WTC11 (cell line): Measurements from ENCODE around the gene WNT11. TPM values are rescaled to one million over a fixed set of nuclear protein-coding genes. Genes with fewer than 3 reads are reported as not detected.

Source experiments
- ATAC-seq: fragments of 200-7000 bp; cut with Tn5 transposase; 2 replicates; pipeline ENCODE4 v1.10.0; 2021; ENCODE audit warnings: mild to moderate bottlenecking, moderate library complexity
- CTCF ChIA-PET: fragments of 300-600 bp; sonication (Branson Sonifier 250); formaldehyde crosslinking; loops from one replicate; lab custom pipeline; 2021; ENCODE audit warnings: antibody characterized with exemption; lab: Charles Lee
- POLR2A ChIA-PET: fragments of 350-600 bp; sonication (Branson Sonifier 250); formaldehyde crosslinking; loops from one replicate; lab custom pipeline; 2021; ENCODE audit warnings: antibody characterized with exemption; lab: Charles Lee
- DNase-seq: peaks from one replicate; pipeline ENCODE4 v3.0.0; 2021; ENCODE audit warnings: low spot score
- H3K27ac Mint-ChIP-seq: 2 replicates; pipeline ENCODE4 v1.8.0; 2021; ENCODE audit warnings: mixed read lengths
- H3K27me3 Mint-ChIP-seq: 2 replicates; pipeline ENCODE4 v1.8.0; 2021; ENCODE audit warnings: low read depth, mild to moderate bottlenecking, moderate library complexity, mixed read lengths
- H3K36me3 Mint-ChIP-seq: 2 replicates; pipeline ENCODE4 v1.8.0; 2021; ENCODE audit warnings: mixed read lengths
- H3K4me1 Mint-ChIP-seq: 2 replicates; pipeline ENCODE4 v1.8.0; 2022; ENCODE audit warnings: mixed read lengths
- H3K4me3 Mint-ChIP-seq: 2 replicates; pipeline ENCODE4 v1.8.0; 2021; ENCODE audit warnings: mild to moderate bottlenecking, moderate library complexity, mixed read lengths
- H3K9me3 Mint-ChIP-seq: 2 replicates; pipeline ENCODE4 v1.8.0; 2021; ENCODE audit warnings: mixed read lengths
- FOXJ3 ChIP-seq: sonication (generic); formaldehyde crosslinking; IDR thresholded peaks from 2 replicates; pipeline ENCODE4 v1.9.0; 2021; ENCODE audit warnings: missing genetic modification reagents, mild to moderate bottlenecking, borderline replicate concordance
- GABPB1 ChIP-seq: sonication (generic); formaldehyde crosslinking; IDR thresholded peaks from 2 replicates; pipeline ENCODE4 v1.8.1; 2023; ENCODE audit warnings: mild to moderate bottlenecking, missing genetic modification reagents
- NFYB ChIP-seq: sonication (generic); formaldehyde crosslinking; conservative IDR thresholded peaks from 2 replicates; pipeline ENCODE4 v1.8.0; 2022; ENCODE audit warnings: low read depth, missing genetic modification reagents
- NR1H2 ChIP-seq: sonication (generic); formaldehyde crosslinking; IDR thresholded peaks from 2 replicates; pipeline ENCODE4 v1.9.0; 2021; ENCODE audit warnings: mild to moderate bottlenecking, moderate library complexity, missing genetic modification reagents
- RELA ChIP-seq: sonication (generic); formaldehyde crosslinking; IDR thresholded peaks from 2 replicates; pipeline ENCODE4 v1.8.1; 2022; ENCODE audit warnings: missing genetic modification reagents, mild to moderate bottlenecking, borderline replicate concordance
- SOX15 ChIP-seq: fragments of 250-450 bp; sonication (Bioruptor Pico); IDR thresholded peaks from 2 replicates; pipeline ENCODE4 v1.9.0; 2021; ENCODE audit warnings: mild to moderate bottlenecking
- TEAD1 ChIP-seq: sonication (generic); formaldehyde crosslinking; IDR thresholded peaks from 2 replicates; pipeline ENCODE4 v1.8.0; 2022; ENCODE audit warnings: mild to moderate bottlenecking, missing genetic modification reagents
- TEAD4 ChIP-seq: sonication (generic); formaldehyde crosslinking; IDR thresholded peaks from 2 replicates; pipeline ENCODE4 v1.8.0; 2022; ENCODE audit warnings: mild to moderate bottlenecking, missing genetic modification reagents
- USF2 ChIP-seq: sonication (generic); formaldehyde crosslinking; IDR thresholded peaks from 2 replicates; pipeline ENCODE4 v1.8.1; 2023; ENCODE audit warnings: mild to moderate bottlenecking, missing genetic modification reagents, moderate library complexity
- ZMAT4 ChIP-seq: fragments of 250-450 bp; sonication (Bioruptor Pico); IDR thresholded peaks from 2 replicates; pipeline ENCODE4 v1.9.0; 2021; ENCODE audit warnings: mild to moderate bottlenecking
- ZNF263 ChIP-seq: sonication (generic); formaldehyde crosslinking; IDR thresholded peaks from 2 replicates; pipeline ENCODE4 v1.8.1; 2022; ENCODE audit warnings: low read depth, mild to moderate bottlenecking, moderate library complexity, missing genetic modification reagents
- total RNA-seq: library from RNA; stranded (reverse); gene quantifications from 3 replicates; pipeline ENCODE4 v1.2.3, GENCODE V29; 2021
- TF ChIP-seq, protein P1 (sequence below): sonication (generic); formaldehyde crosslinking; IDR thresholded peaks from 2 replicates; pipeline ENCODE4 v1.8.1; 2023; ENCODE audit warnings: mild to moderate bottlenecking, missing genetic modification reagents, borderline replicate concordance
- TF ChIP-seq, protein P2 (sequence below): sonication (generic); formaldehyde crosslinking; IDR thresholded peaks from 2 replicates; pipeline ENCODE4 v1.8.1; 2022; ENCODE audit warnings: missing genetic modification reagents, borderline replicate concordance
- TF ChIP-seq, protein P3 (sequence below): fragments of 250-450 bp; sonication (Bioruptor Pico); IDR thresholded peaks from 2 replicates; pipeline ENCODE4 v1.9.0; 2021; ENCODE audit warnings: moderate library complexity, mild to moderate bottlenecking, inconsistent platforms, borderline replicate concordance
- TF ChIP-seq, protein P4 (sequence below): fragments of 250-450 bp; sonication (Bioruptor Pico); IDR thresholded peaks from 2 replicates; pipeline ENCODE4 v1.9.0; 2021; ENCODE audit warnings: mild to moderate bottlenecking, borderline replicate concordance
- TF ChIP-seq, protein P5 (sequence below): sonication (generic); formaldehyde crosslinking; IDR thresholded peaks from 2 replicates; pipeline ENCODE4 v1.8.1; 2023; ENCODE audit warnings: mild to moderate bottlenecking, missing genetic modification reagents
- TF ChIP-seq, protein P6 (sequence below): sonication (generic); formaldehyde crosslinking; IDR thresholded peaks from 2 replicates; pipeline ENCODE4 v1.8.1; 2022; ENCODE audit warnings: low read depth, missing genetic modification reagents, borderline replicate concordance

The WNT11 gene
- total RNA-seq, 1 experiment from 2014 or later = 0.79 TPM

DNA sequence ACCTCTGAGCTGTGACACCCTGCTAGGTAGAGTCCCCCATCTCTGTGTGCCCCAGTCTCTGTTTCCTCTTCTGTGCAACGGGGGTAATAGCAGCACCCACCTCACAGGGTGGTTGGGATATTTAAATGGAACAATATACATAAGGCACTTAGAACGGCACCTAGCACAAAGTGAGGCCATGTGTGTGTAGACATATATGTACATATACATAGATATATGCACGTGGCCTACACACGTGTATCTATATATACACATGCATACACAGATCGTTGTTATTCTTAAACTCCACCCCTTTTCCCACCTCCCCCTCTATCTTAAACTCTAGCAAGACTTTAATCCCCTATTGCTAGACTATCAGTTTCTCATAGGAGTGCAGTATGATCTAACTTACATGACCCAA lies 2.4 kb downstream of the WNT11 start:
- POLR2A ChIA-PET = no interaction called here
- H3K27ac Mint-ChIP-seq = no peak overlapping the region
- ATAC-seq (no peak), DNase-seq (no peak)
- H3K9me3 Mint-ChIP-seq = no peaks in the 10 kb centered on the region
- H3K36me3 Mint-ChIP-seq = no peaks in the 10 kb centered on the region
- no peak overlapping the region for H3K4me3 Mint-ChIP-seq
- H3K27me3 Mint-ChIP-seq = peaks cover 74% of the 10 kb centered on the region
- peaks cover 10% of the 10 kb centered on the region for H3K4me1 Mint-ChIP-seq
- TF ChIP-seq FOXJ3 (CRISPR knock-in tag) (no peak), SOX15 (CRISPR knock-in tag) (no peak), USF2 (no peak), ZNF263 (CRISPR knock-in tag) (no peak), TEAD4 (CRISPR knock-in tag) (no peak)
- TF ChIP-seq, protein P1, sequence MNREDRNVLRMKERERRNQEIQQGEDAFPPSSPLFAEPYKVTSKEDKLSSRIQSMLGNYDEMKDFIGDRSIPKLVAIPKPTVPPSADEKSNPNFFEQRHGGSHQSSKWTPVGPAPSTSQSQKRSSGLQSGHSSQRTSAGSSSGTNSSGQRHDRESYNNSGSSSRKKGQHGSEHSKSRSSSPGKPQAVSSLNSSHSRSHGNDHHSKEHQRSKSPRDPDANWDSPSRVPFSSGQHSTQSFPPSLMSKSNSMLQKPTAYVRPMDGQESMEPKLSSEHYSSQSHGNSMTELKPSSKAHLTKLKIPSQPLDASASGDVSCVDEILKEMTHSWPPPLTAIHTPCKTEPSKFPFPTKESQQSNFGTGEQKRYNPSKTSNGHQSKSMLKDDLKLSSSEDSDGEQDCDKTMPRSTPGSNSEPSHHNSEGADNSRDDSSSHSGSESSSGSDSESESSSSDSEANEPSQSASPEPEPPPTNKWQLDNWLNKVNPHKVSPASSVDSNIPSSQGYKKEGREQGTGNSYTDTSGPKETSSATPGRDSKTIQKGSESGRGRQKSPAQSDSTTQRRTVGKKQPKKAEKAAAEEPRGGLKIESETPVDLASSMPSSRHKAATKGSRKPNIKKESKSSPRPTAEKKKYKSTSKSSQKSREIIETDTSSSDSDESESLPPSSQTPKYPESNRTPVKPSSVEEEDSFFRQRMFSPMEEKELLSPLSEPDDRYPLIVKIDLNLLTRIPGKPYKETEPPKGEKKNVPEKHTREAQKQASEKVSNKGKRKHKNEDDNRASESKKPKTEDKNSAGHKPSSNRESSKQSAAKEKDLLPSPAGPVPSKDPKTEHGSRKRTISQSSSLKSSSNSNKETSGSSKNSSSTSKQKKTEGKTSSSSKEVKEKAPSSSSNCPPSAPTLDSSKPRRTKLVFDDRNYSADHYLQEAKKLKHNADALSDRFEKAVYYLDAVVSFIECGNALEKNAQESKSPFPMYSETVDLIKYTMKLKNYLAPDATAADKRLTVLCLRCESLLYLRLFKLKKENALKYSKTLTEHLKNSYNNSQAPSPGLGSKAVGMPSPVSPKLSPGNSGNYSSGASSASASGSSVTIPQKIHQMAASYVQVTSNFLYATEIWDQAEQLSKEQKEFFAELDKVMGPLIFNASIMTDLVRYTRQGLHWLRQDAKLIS (CRISPR knock-in tag) = no peak
- TF ChIP-seq, protein P2, sequence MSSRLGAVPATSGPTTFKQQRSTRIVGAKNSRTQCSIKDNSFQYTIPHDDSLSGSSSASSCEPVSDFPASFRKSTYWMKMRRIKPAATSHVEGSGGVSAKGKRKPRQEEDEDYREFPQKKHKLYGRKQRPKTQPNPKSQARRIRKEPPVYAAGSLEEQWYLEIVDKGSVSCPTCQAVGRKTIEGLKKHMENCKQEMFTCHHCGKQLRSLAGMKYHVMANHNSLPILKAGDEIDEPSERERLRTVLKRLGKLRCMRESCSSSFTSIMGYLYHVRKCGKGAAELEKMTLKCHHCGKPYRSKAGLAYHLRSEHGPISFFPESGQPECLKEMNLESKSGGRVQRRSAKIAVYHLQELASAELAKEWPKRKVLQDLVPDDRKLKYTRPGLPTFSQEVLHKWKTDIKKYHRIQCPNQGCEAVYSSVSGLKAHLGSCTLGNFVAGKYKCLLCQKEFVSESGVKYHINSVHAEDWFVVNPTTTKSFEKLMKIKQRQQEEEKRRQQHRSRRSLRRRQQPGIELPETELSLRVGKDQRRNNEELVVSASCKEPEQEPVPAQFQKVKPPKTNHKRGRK (CRISPR knock-in tag) = no peak
- TF ChIP-seq, protein P3, sequence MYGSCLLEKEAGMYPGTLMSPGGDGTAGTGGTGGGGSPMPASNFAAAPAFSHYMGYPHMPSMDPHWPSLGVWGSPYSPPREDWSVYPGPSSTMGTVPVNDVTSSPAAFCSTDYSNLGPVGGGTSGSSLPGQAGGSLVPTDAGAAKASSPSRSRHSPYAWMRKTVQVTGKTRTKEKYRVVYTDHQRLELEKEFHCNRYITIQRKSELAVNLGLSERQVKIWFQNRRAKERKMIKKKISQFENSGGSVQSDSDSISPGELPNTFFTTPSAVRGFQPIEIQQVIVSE = no peak
- CTCF ChIA-PET = interaction anchor here (1.1 kb wide), 1 partner anchor 307 kb away, joined by 3 read pairs; no protein-coding TSS in a partner anchor

GRCh38 chr11:76203131-76203925 lies 3.0 kb downstream of the WNT11 start:
- ATAC-seq (no peak), DNase-seq (no peak)
- Mint-ChIP-seq H3K36me3 (no peaks in the 10 kb centered on the region), H3K9me3 (no peaks in the 10 kb centered on the region), H3K4me1 (peaks cover 10% of the 10 kb centered on the region), H3K27me3 (peaks cover 68% of the 10 kb centered on the region), H3K27ac (no peak overlapping the region), H3K4me3 (no peak overlapping the region)
- ChIA-PET CTCF (interaction anchor here (1.1 kb wide), 1 partner anchor 307 kb away, joined by 3 read pairs; no protein-coding TSS in a partner anchor), POLR2A (no interaction called here)
- TF ChIP-seq, protein P4, sequence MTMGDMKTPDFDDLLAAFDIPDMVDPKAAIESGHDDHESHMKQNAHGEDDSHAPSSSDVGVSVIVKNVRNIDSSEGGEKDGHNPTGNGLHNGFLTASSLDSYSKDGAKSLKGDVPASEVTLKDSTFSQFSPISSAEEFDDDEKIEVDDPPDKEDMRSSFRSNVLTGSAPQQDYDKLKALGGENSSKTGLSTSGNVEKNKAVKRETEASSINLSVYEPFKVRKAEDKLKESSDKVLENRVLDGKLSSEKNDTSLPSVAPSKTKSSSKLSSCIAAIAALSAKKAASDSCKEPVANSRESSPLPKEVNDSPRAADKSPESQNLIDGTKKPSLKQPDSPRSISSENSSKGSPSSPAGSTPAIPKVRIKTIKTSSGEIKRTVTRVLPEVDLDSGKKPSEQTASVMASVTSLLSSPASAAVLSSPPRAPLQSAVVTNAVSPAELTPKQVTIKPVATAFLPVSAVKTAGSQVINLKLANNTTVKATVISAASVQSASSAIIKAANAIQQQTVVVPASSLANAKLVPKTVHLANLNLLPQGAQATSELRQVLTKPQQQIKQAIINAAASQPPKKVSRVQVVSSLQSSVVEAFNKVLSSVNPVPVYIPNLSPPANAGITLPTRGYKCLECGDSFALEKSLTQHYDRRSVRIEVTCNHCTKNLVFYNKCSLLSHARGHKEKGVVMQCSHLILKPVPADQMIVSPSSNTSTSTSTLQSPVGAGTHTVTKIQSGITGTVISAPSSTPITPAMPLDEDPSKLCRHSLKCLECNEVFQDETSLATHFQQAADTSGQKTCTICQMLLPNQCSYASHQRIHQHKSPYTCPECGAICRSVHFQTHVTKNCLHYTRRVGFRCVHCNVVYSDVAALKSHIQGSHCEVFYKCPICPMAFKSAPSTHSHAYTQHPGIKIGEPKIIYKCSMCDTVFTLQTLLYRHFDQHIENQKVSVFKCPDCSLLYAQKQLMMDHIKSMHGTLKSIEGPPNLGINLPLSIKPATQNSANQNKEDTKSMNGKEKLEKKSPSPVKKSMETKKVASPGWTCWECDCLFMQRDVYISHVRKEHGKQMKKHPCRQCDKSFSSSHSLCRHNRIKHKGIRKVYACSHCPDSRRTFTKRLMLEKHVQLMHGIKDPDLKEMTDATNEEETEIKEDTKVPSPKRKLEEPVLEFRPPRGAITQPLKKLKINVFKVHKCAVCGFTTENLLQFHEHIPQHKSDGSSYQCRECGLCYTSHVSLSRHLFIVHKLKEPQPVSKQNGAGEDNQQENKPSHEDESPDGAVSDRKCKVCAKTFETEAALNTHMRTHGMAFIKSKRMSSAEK (CRISPR knock-in tag) = no peak
- TF ChIP-seq, protein P5, sequence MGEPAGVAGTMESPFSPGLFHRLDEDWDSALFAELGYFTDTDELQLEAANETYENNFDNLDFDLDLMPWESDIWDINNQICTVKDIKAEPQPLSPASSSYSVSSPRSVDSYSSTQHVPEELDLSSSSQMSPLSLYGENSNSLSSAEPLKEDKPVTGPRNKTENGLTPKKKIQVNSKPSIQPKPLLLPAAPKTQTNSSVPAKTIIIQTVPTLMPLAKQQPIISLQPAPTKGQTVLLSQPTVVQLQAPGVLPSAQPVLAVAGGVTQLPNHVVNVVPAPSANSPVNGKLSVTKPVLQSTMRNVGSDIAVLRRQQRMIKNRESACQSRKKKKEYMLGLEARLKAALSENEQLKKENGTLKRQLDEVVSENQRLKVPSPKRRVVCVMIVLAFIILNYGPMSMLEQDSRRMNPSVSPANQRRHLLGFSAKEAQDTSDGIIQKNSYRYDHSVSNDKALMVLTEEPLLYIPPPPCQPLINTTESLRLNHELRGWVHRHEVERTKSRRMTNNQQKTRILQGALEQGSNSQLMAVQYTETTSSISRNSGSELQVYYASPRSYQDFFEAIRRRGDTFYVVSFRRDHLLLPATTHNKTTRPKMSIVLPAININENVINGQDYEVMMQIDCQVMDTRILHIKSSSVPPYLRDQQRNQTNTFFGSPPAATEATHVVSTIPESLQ (CRISPR knock-in tag) = no peak
- no peak for TF ChIP-seq GABPB1 (CRISPR knock-in tag)
- TF ChIP-seq NR1H2 (CRISPR knock-in tag) = no peak
- TF ChIP-seq TEAD1 (CRISPR knock-in tag) = no peak
- TF ChIP-seq, protein P6, sequence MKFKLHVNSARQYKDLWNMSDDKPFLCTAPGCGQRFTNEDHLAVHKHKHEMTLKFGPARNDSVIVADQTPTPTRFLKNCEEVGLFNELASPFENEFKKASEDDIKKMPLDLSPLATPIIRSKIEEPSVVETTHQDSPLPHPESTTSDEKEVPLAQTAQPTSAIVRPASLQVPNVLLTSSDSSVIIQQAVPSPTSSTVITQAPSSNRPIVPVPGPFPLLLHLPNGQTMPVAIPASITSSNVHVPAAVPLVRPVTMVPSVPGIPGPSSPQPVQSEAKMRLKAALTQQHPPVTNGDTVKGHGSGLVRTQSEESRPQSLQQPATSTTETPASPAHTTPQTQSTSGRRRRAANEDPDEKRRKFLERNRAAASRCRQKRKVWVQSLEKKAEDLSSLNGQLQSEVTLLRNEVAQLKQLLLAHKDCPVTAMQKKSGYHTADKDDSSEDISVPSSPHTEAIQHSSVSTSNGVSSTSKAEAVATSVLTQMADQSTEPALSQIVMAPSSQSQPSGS = no peak
- no peak for TF ChIP-seq RELA (CRISPR knock-in tag)
- no peak for TF ChIP-seq NFYB (CRISPR knock-in tag)
- TF ChIP-seq ZMAT4 = no peak
